Ascending aorta (tissue), 2 donors: Measurements from ENCODE around the gene ECHS1. TPM values are rescaled to one million over a fixed set of nuclear protein-coding genes. Genes with fewer than 3 reads are reported as not detected.

Experiments
- DNase-seq, 2 donors: peaks; one replicate each; pipeline ENCODE4 v3.0.0-alpha.2; 2019; ENCODE audit warnings: low spot score in 2 of 2
- H3K27ac ChIP-seq, 2 donors: fragments of 200-600 bp; sonication (generic); one replicate each; pipeline ENCODE4 v1.5.1; 2016 to 2017; ENCODE audit warnings: mild to moderate bottlenecking in 1 of 2
- H3K27me3 ChIP-seq: fragments of 200-600 bp; sonication (generic); one replicate; pipeline ENCODE4 v1.5.1; 2017
- H3K36me3 ChIP-seq, 2 donors: fragments of 200-600 bp; sonication (generic); one replicate each; pipeline ENCODE4 v1.5.1; 2016
- H3K4me1 ChIP-seq, 2 donors: fragments of 200-600 bp; sonication (generic); one replicate each; pipeline ENCODE4 v1.5.1; 2016 to 2017; ENCODE audit warnings: mild to moderate bottlenecking in 1 of 2
- H3K4me3 ChIP-seq, 2 donors: fragments of 200-600 bp; sonication (generic); one replicate each; pipeline ENCODE4 v1.5.1; 2016 to 2017; ENCODE audit warnings: mild to moderate bottlenecking in 1 of 2
- H3K9me3 ChIP-seq, 2 donors: fragments of 200-600 bp; sonication (generic); one replicate each; pipeline ENCODE4 v1.5.1; 2016
- CTCF ChIP-seq, 3 experiments: fragments of 200-600 bp in 2 of 3; fragments of 450-650 bp in 1 of 3; sonication (generic) in 2 of 3; IDR thresholded peaks; one replicate each; pipeline ENCODE4 v1.5.1; 2016 to 2019; ENCODE audit warnings: antibody characterized with exemption in 3 of 3, mild to moderate bottlenecking in 1 of 3, moderate library complexity in 1 of 3
- intact Hi-C: fragments of 100-400 bp; cut with DNase I; formaldehyde crosslinking; loops from one replicate; pipeline ENCODE4 v1.15.1; 2023
- total RNA-seq: library from RNA; depleted of rRNA; stranded (reverse); fragments of >200 nt; gene quantifications from one replicate; pipeline ENCODE4 v1.1.0, GENCODE V29; 2016

ECHS1 gene
- total RNA-seq, 1 donor from 2014 or later = 68.0 TPM

GRCh38 chr10:133353988-133354605 lies 19.1 kb downstream of the ECHS1 start:
- no peak overlapping the region for H3K4me3 ChIP-seq
- H3K36me3 ChIP-seq = no peaks in the 10 kb centered on the region
- no peak overlapping the region for H3K27ac ChIP-seq
- H3K9me3 ChIP-seq = no peaks in the 10 kb centered on the region
- intact Hi-C loops = no loop called here
- DNase-seq = no peak
- H3K4me1 ChIP-seq = peaks cover 6 to 12% of the 10 kb centered on the region in 2 donors
- no peaks in the 10 kb centered on the region for H3K27me3 ChIP-seq
- TF ChIP-seq CTCF (IDR thresholded peaks at IDR 0.05) = no peak

- TF ChIP-seq CTCF (IDR thresholded peaks at IDR 0.05) = no peak
- DNase-seq = no peak
- no peaks in the 10 kb centered on the region for H3K27me3 ChIP-seq
- no peak overlapping the region for H3K4me3 ChIP-seq
- no peaks in the 10 kb centered on the region for H3K9me3 ChIP-seq
- no peak overlapping the region for H3K27ac ChIP-seq
- intact Hi-C loops = no loop called here
- no peaks in the 10 kb centered on the region for H3K36me3 ChIP-seq
- peaks cover 6 to 12% of the 10 kb centered on the region in 2 donors for H3K4me1 ChIP-seq
Observed at GRCh38 chr10:133353202-133353959, 19.8 kb downstream of the ECHS1 start.

GRCh38 chr10:133351408-133352318 lies 21.5 kb downstream of the ECHS1 start:
- Histone ChIP-seq H3K4me3 (no peak overlapping the region), H3K9me3 (no peaks in the 10 kb centered on the region), H3K27ac (no peak overlapping the region), H3K36me3 (no peaks in the 10 kb centered on the region), H3K27me3 (no peaks in the 10 kb centered on the region), H3K4me1 (peaks cover 1 to 3% of the 10 kb centered on the region in 2 donors)
- intact Hi-C loops = no loop called here
- no peak for TF ChIP-seq CTCF (IDR thresholded peaks at IDR 0.05)
- no peak for DNase-seq

- Histone ChIP-seq H3K4me3 (no peak overlapping the region), H3K27me3 (no peaks in the 10 kb centered on the region), H3K9me3 (no peaks in the 10 kb centered on the region), H3K27ac (no peak overlapping the region), H3K4me1 (no peaks in the 10 kb centered on the region), H3K36me3 (no peaks in the 10 kb centered on the region)
- no peak for DNase-seq
- intact Hi-C loops = no loop called here
- no peak for TF ChIP-seq CTCF (IDR thresholded peaks at IDR 0.05)
Observed at GRCh38 chr10:133350950-133351329, 22.2 kb downstream of the ECHS1 start.

GRCh38 chr10:133350283-133350949 lies 22.7 kb downstream of the ECHS1 start:
- Histone ChIP-seq H3K36me3 (no peaks in the 10 kb centered on the region), H3K4me1 (no peaks in the 10 kb centered on the region), H3K9me3 (no peaks in the 10 kb centered on the region), H3K4me3 (no peak overlapping the region), H3K27ac (no peak overlapping the region), H3K27me3 (no peaks in the 10 kb centered on the region)
- TF ChIP-seq CTCF (IDR thresholded peaks at IDR 0.05) = no peak
- no peak for DNase-seq
- intact Hi-C loops = no loop called here
